NCI-H2171 treated with DMSO at 0.1 percent for 48 hours (cell line): ENCODE measurements around the gene A4GALT.
"Not testable (repeated sequence)": the region's sequence is repeated elsewhere in the genome, so short reads cannot be mapped to it uniquely, and the experiment has no call there.

ENCODE experiments used
- DNase-seq: peaks from one replicate; lab custom pipeline; 2025; lab: John Stamatoyannopoulos, UW

Gene A4GALT

DNA sequence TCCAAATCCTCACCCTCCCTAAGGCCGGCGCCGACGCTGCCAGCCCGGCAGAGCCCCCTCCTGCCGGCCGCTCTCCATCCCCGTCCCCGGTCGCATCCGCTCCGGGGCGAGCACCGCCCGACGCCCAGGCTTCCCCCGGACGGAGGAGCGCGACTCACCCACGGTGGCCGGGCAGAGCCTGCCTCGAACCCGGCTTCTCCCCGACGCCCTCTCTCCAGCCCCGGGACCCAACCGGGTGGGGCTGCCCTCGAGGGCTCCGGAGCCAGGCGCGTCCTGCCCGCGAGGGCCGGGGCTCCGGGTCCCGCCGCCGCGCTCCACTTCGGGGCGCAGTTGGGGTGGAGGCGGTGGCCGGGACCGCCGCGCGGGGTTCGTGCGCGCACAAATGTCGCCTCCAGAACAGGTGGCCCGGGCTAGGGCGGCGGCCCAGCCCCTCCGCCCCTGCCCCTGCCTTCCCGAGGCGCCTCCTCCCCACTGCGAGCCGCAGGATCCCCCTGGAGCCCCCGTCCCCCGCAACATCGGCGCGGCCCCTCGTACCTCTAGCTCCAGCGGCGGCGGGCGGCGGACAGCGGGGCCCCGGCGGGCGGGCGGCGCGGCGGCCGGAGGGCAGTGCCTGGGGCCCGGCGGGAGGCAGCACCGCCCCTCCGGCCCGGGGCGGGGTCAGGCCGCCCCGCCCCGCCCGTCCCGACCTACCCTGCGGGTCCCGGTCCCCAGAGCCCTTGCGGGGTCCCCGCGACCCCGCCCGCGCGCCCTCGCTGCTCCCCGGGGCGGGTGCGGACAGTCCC is at the start of gene A4GALT:
TSS of gene A4GALT (minus strand) at position 608 of the 782 bp plus-strand sequence. CDS start 26,919 bp downstream, outside the sequence.
- DNase-seq = no peak

DNA sequence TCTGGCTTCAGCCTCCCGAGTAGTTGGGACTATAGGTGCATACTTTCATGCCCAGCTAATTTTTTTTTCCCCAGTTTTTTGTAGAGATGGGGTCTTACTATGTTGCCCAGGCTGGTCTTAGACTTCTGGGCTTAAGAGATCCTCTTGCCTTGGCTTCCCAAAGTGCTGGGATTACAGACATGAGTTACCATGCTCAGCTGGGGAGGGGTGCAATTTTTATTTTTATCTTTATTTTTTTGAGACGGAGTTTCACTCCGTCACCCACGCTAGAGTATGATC is 49.7 kb upstream of the A4GALT start:
- DNase-seq = no peak

- DNase-seq = no peak
Observed at GRCh38 chr22:42769574-42770447, 49.1 kb upstream of the A4GALT start.

DNA sequence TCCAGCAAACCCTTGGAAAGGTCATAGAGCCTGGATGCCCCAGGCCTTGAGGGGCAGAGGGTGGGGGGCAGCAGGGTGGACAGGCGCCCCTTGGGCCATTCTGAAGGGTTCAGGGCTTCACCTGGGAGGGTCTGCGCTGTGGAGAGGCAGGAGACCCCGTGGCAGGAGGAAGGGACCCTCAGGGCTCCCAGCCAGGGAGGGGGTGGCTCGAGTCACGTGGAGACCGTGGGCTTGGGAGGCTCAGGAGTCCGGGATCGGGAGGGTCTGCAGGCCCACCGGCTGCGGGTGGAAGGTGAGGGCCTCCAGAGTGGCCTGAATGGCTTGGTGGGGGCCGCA is 48.5 kb upstream of the A4GALT start:
- DNase-seq = no peak

- no peak for DNase-seq
Observed at GRCh38 chr22:42768385-42769035, 47.8 kb upstream of the A4GALT start.

- no peak for DNase-seq
Observed at GRCh38 chr22:42766860-42767259, 46.2 kb upstream of the A4GALT start.

- no peak for DNase-seq
Observed at GRCh38 chr22:42764895-42765363, 44.3 kb upstream of the A4GALT start.

- DNase-seq = no peak
Observed at GRCh38 chr22:42763965-42764480, 43.4 kb upstream of the A4GALT start.

GRCh38 chr22:42760806-42761565 is 40.3 kb upstream of the A4GALT start:
- DNase-seq = no peak

DNA sequence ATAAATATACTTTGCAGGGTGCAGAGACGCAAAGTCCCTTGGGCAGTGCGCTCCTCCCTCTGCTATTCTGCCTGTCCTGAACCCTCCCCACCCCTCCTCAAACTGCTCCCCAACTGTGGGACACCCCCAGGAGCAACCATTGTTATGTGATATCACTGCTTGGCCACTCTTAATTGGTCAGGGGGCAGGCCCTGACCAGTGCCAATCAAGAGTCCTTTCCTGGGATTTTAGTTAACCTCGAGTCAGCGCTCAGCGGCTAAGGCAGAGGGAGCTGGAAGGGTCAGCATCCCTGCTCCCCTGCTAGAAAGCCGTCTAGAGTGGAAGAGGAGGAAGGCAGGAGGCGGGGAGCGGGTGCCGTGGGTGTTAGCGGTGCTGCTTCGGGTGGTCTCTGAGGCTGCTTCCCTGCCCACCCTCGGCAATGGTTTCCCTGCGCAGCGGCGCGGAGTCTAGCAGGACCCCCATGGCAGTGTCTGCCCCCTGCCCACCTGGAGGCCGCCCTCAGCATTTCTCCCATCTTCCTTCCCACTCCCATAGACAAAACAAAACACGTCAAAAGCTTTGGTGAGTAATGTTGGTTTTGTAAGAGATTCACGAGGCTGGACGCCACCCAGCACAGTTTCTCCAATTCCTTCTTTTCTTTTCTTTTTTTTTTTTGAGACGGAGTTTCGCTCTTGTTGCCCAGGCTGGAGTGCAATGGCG is 38.4 kb upstream of the A4GALT start:
- no peak for DNase-seq

GRCh38 chr22:42755553-42755952 is 34.9 kb upstream of the A4GALT start:
- not testable (repeated sequence) for DNase-seq

GRCh38 chr22:42755121-42755520 is 34.5 kb upstream of the A4GALT start:
- not testable (repeated sequence) for DNase-seq

GRCh38 chr22:42754658-42755057 is 34.0 kb upstream of the A4GALT start:
- DNase-seq = no peak

GRCh38 chr22:42752912-42753311 is 32.2 kb upstream of the A4GALT start:
- DNase-seq = no peak

- DNase-seq = no peak
Observed at GRCh38 chr22:42752230-42752746, 31.6 kb upstream of the A4GALT start.

GRCh38 chr22:42750421-42750820 is 29.8 kb upstream of the A4GALT start:
- DNase-seq = not testable (repeated sequence)

DNA sequence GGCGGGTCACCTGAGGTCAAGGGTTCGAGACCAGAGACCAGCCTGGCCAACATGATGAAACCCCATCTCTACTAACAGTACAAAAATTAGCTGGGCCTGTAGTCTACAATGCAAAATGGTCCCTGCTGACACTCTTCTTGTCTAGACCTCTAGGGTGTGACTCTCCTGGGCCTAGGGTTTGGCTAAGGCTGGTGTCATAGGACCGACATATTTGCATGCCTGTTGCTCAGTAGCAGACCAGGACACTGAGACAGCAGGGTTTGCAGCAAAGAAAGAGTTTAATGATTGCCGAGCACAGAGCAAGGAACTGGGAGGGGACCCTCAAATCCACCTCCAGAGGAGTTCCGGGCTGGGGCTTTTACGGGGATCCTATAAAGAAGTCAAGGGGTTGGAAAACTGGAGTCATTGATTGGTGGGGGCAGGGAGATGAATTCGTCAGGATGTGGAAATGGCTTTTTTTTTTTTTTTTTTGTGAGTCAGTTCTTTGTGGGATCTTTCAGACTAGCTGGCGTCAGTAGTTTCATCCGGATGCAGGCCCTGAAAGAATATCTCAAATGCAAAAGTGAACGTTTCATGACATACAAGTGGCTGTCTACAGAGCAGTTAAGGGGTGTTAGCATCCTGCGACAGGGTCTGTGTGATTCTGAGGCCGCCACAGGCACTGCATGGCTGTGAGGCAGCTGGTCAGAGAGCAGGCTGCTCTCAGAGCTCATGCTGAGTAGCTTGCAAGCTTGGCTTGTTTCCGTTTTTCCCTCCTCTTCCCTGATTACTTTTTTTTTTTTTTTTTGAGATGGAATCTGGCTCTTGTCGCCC is 27.2 kb upstream of the A4GALT start:
- DNase-seq = peak; percentile 88

DNA sequence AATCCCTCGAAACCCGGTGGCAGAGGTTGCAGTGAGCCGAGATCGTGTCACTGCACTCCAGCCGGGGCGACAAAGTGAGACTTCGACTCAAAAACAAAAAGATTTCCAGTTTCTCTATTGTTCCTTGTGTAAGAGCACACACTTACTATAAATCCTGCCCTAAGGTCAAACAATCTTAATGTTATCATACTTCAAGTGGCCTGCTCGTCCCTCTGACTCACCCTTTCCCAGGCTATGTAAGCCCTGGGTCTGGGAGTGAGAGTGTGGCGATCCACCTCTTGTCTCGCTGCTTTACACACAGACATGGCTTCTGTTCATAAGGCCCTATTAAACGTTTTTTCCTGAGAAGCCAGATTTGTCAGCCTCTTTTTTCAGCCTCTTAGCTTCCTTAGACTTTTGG is 24.4 kb upstream of the A4GALT start:
- no peak for DNase-seq

DNA sequence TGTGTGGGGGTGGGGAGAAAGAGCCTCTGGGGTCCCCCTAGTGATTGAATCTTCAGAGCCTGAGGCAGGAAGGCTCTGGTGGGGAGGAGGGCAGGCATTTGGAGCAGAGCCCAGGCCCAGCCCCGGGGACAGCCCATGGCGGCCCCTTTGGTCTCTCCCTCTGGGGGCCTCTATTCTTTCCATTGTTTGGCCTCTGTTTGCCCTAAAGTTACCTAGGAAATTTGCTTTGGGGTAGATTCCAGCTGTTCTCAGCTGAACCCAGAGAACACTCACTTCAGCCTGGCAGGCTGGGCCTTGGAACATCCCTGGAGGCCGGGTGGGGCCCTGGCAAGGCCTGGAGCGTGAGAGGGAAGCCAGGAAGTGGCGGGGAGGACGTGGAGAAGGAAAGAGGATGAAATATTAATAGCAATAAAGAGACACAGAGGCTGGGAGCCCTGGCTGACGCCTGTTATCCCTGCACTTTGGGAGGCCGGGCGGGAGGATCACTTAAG is 22.9 kb upstream of the A4GALT start:
- peak; percentile 63 for DNase-seq

DNA sequence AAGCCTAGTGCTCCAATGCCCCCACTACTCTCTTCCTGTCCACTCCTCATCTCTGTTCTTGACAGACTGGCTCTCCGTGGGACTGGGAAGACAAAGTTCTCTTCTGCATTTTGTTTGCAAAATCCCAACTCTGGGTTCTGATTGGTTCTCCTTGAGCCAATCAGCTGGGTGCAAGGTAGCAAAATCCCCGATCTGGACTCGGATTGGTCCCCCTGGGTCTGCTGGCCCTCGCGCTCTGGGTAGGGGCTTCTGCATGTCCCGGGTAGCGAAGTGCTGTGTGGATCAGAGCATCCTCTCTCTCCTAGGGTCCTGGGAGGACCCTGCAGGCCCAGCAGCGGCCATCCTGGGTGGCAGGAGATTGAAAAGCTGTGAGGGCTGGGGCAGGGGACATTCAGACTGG is 22.3 kb upstream of the A4GALT start:
- DNase-seq = no peak
